ENCODE measurements around the gene SRSF11.

Gene SRSF11

GRCh38 chr1:70204139-70204538 lies 17.0 kb upstream of the SRSF11 start:
- Histone ChIP-seq H3K36me3 (ENCODE audit: insufficient read depth, low read length) (peaks cover 17% of the 10 kb centered on the region), H3K27ac (ENCODE audit: low read length) (peak overlapping the region; percentile 47; the same call in 1 of the 2 replicates), H4K20me1 (ENCODE audit: insufficient read depth, low read length) (peaks cover 10% of the 10 kb centered on the region; the same call in 1 of the 2 replicates), H3K9ac (ENCODE audit: low read depth, low read length) (peak overlapping the region; percentile 73), H3K4me1 (ENCODE audit: insufficient read depth, low read length) (peaks cover 57% of the 10 kb centered on the region), H3K4me3 (ENCODE audit: low read depth in 1 of 2, low read length in 2 of 2) (peak overlapping the region; percentile 96 to 97; a peak in 3 of 4 replicates), H3K79me2 (ENCODE audit: insufficient read depth, low read length) (peaks cover 99% of the 10 kb centered on the region), H3K9me3 (ENCODE audit: insufficient read depth, low read length, severe bottlenecking) (no peaks in the 10 kb centered on the region), H3K4me2 (ENCODE audit: insufficient read depth, low read length) (peak overlapping the region; percentile 87), H2AFZ (ENCODE audit: low read depth, low read length) (no peak overlapping the region), H3K27me3 (ENCODE audit: insufficient read depth, low read length, poor library complexity) (no peaks in the 10 kb centered on the region)
- DNase-seq (no peak), ATAC-seq (ENCODE audit: insufficient read depth, low read depth) (no peak)
- TF ChIP-seq EZH2 (IDR thresholded peaks at IDR 0.05; ENCODE audit: borderline replicate concordance, low read depth, low read length, severe bottlenecking): no peak
- no peak for TF ChIP-seq CTCF (IDR thresholded peaks at IDR 0.05; ENCODE audit: borderline replicate concordance, extremely low read depth, low read length, poor library complexity, severe bottlenecking)

- H4K20me1 ChIP-seq (ENCODE audit: insufficient read depth, low read length): peaks cover 11% of the 10 kb centered on the region; the same call in 1 of the 2 replicates
- DNase-seq: no peak
- H3K4me3 ChIP-seq (ENCODE audit: low read depth in 1 of 2, low read length in 2 of 2): peak overlapping the region; percentile 96 to 97; a peak in 3 of 4 replicates
- H3K4me1 ChIP-seq (ENCODE audit: insufficient read depth, low read length): peaks cover 61% of the 10 kb centered on the region
- 0 out of 3 replicates have a peak, but pooled peaks have one; percentile 13 for ATAC-seq (ENCODE audit: insufficient read depth, low read depth)
- no peaks in the 10 kb centered on the region for H3K27me3 ChIP-seq (ENCODE audit: insufficient read depth, low read length, poor library complexity)
- no peaks in the 10 kb centered on the region for H3K9me3 ChIP-seq (ENCODE audit: insufficient read depth, low read length, severe bottlenecking)
- peak overlapping the region; percentile 98 for H2AFZ ChIP-seq (ENCODE audit: low read depth, low read length)
- peaks cover 100% of the 10 kb centered on the region for H3K79me2 ChIP-seq (ENCODE audit: insufficient read depth, low read length)
- peak overlapping the region; percentile 91 for H3K27ac ChIP-seq (ENCODE audit: low read length)
- H3K36me3 ChIP-seq (ENCODE audit: insufficient read depth, low read length): peaks cover 17% of the 10 kb centered on the region
- TF ChIP-seq EZH2 (IDR thresholded peaks at IDR 0.05; ENCODE audit: borderline replicate concordance, low read depth, low read length, severe bottlenecking): no peak
- no peak for TF ChIP-seq CTCF (IDR thresholded peaks at IDR 0.05; ENCODE audit: borderline replicate concordance, extremely low read depth, low read length, poor library complexity, severe bottlenecking)
- H3K4me2 ChIP-seq (ENCODE audit: insufficient read depth, low read length): peak overlapping the region; percentile 87
- peak overlapping the region; percentile 73 for H3K9ac ChIP-seq (ENCODE audit: low read depth, low read length)
Observed at GRCh38 chr1:70204600-70204999, 16.6 kb upstream of the SRSF11 start.

GRCh38 chr1:70205071-70205433 lies 16.1 kb upstream of the SRSF11 start:
- TF ChIP-seq CTCF (IDR thresholded peaks at IDR 0.05; ENCODE audit: borderline replicate concordance, extremely low read depth, low read length, poor library complexity, severe bottlenecking) (no peak), EZH2 (IDR thresholded peaks at IDR 0.05; ENCODE audit: borderline replicate concordance, low read depth, low read length, severe bottlenecking) (no peak)
- peak overlapping the region; percentile 96 to 97 for H3K4me3 ChIP-seq (ENCODE audit: low read depth in 1 of 2, low read length in 2 of 2)
- H3K4me1 ChIP-seq (ENCODE audit: insufficient read depth, low read length): peaks cover 66% of the 10 kb centered on the region
- peaks cover 10% of the 10 kb centered on the region for H4K20me1 ChIP-seq (ENCODE audit: insufficient read depth, low read length)
- peak overlapping the region; percentile 87 for H3K4me2 ChIP-seq (ENCODE audit: insufficient read depth, low read length)
- H3K79me2 ChIP-seq (ENCODE audit: insufficient read depth, low read length): peaks cover 100% of the 10 kb centered on the region
- H3K36me3 ChIP-seq (ENCODE audit: insufficient read depth, low read length): peaks cover 18% of the 10 kb centered on the region
- no peaks in the 10 kb centered on the region for H3K9me3 ChIP-seq (ENCODE audit: insufficient read depth, low read length, severe bottlenecking)
- no peak for DNase-seq
- H3K9ac ChIP-seq (ENCODE audit: low read depth, low read length): peak overlapping the region; percentile 73
- H2AFZ ChIP-seq (ENCODE audit: low read depth, low read length): peak overlapping the region; percentile 98
- peak overlapping the region; percentile 91 for H3K27ac ChIP-seq (ENCODE audit: low read length)
- peak; percentile 60 for ATAC-seq (ENCODE audit: insufficient read depth, low read depth)
- H3K27me3 ChIP-seq (ENCODE audit: insufficient read depth, low read length, poor library complexity): no peaks in the 10 kb centered on the region

All from DND-41 (cell line).